Stimulated activated CD4-positive, alpha-beta T cell treated with anti-CD3 and anti-CD28 coated beads, Interleukin-2, amount 100 ng/mL, for 48 hours (primary cell): ENCODE measurements around the gene ANKDD1B.
A peak's percentile ranks its signal among the peaks of the same experiment; 100 is the strongest.
"Not testable (repeated sequence)": the region's sequence is repeated elsewhere in the genome, so short reads cannot be mapped to it uniquely, and the experiment has no call there.

Experiments
- DNase-seq, 2 donors: peaks; one replicate each; pipeline ENCODE4 v3.0.0-alpha.2; 2020

ANKDD1B gene

DNA sequence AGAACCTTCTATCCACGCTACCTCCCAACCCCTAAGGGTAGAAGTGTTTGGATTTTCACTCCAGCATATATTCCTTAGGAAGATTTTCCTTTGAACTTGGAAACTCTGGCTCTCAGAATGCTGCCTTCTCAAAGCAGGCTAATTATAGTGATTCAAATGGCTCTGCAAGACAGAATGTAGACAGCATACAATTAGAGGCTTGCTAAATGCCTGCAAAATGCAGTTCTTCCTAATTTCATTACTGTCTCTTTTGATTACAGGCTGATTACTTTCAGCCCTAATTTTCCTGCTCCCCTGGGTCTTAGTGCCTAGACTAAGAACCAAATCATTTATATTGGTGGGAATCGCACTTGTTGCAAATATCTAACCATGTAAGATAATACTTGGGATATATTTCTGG, 50.8 kb downstream of the ANKDD1B start:
- no peak for DNase-seq

DNA sequence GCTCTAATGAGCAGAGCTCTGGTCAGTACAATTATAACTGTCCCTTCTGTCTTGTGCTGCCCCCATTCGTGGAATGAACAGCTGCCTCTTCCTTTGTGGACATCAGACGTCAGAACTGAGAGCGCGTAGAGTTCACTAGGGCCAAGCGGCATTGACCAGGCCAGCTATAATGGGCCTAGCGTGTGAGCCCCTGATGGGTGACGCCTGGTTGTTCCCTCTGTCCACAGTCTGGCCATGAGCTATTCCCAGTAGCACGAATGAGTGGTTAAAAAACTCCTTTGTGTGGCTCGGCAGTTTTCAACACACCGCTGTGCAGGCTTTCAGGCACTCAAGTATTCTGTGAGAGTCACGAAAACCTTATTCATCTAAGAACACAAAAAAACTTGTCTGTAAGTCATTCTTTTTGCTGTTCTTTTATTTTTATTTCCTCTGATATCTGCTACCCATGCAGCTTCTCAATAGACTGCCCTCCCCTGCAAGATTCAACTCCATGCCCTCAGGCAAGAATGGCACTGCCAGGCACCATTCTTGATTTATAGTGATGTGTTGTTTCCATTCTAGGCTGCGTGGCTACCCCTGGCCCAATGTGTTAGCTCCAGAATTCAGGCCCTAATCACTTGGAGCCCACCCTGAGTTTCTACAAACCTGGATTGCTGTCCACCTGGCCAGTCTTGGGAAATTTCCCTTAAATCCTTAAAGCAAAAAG, 52.5 kb downstream of the ANKDD1B start:
- DNase-seq, result no peak

DNA sequence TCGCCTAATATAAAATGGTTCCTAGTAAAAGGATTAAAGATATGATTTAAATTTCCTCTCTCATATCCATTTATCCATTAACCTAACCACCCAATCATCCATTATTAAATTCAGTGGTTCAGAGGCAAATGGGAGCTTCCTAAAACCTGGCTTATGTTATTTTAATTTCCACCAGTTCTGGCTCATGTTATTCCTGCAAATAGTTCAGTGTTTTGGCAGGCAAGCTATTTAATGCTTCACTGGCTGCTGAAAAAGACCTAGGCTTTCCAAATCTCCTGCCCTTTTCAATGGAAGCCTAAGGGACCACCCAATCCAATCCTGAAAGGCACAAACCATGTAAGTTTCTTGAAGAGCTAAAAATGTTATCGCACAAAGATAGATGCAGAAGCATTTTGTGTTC, 53.7 kb downstream of the ANKDD1B start:
- no peak for DNase-seq

DNA sequence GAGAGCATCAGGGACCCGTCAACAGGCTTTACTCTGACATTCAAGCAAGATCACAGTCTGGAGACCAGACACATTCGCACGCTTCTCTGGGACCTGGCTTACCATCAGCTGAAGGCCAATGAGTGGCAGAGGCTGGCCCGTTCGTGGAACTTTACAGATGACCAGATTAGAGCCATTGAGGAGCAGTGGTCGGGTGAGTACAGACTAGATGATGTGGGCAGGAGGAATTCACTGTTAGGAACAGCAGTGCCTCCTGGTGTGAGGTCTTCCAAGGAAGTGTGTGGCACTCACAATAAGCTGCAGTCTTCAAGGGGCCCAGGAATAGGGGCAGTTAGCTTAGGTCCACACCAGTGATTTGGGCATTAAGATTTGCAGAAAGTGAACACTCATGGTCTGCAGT, 55.5 kb downstream of the ANKDD1B start:
- DNase-seq, result no peak

DNA sequence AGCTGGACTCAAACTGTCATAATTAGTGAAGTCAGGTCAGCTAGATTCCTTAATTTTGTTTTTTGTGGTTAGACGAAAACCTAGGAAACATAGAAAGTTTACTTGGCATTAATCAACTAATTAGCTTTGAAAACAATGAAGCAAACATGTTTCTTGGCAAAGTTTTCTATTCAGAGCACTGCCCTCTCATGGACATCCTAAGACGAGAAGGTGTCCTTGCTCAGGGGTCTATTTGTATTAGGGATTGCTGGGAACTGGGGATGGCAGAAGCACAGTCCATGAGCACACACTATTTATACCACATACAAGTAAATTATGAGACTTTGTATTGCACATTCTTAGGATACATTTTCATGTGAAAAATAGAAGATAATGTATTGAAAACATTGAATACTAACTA, 56.3 kb downstream of the ANKDD1B start:
- no peak for DNase-seq

DNA sequence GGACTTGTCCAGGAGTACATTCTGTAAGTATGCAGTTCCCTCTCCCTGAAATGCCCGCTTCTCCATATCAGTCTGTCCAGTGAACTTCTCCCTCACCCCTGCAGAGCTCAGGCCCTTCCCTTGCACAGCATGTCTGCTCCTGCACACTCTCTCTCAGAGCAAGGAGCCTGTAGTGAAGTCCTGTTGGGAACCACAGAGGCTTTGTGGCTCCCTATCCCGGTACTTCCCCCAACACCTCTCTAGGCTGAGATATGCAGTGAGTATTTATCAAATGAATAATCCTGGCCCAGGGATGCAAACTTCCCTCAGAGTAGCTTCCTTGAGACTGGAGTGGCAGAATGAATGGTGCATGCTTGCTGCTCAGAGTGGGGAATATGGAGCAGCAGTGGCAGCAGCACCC, 57.2 kb downstream of the ANKDD1B start:
- DNase-seq, result no peak

DNA sequence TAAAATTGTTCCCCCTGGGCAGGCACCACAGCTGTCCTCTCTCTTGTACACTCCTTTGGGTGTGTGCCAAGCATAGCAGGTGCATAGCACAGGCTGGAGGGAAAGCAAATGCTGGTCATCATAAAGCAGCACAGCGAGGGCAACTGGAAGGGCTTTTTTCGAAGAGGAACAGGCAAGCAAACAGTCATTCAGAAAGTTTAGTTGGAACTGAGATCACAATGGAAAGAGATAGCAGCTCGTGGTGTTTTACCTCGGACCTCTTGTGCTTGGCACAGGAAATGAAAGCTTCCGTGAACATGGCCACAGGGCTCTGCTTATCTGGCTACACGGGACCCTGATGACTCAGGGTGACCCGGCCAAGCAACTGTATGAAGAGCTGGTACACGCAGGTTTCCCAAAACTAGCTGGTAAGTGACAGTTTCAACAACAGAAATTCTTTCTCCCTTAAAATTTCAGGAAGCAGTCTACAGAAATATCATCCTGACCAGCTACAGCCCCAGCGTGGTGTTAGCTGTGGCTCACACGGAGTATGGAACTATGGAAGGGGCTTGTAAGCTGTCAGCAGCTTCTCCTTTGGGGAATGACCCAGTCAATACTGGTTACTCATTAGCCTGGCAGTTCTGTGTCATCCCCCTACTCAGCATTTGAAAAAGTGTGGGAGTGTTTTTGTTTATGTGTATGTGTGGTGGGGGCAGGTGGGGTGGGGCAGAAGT, 57.9 kb downstream of the ANKDD1B start:
- DNase-seq, result peak; percentile 44 to 57

DNA sequence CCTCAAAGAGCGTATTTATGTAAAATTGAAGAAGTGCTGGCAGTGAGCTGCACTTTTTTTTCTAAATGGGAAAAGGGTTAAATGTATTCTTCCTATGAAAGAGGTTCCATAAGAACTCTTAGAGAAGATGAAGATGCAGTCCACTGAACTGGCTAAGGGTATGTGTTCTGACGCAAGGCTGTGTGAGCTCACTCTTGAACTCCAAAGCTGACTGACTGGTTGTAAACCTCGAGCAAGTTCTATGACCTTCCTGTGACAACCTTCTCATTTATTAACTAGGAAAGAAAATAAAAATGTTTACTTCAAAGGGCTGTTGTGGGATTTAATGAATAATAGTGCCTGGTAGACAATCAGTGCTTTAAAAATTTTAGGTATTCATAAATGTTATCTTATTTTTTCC, 59.3 kb downstream of the ANKDD1B start:
- DNase-seq, result no peak

DNA sequence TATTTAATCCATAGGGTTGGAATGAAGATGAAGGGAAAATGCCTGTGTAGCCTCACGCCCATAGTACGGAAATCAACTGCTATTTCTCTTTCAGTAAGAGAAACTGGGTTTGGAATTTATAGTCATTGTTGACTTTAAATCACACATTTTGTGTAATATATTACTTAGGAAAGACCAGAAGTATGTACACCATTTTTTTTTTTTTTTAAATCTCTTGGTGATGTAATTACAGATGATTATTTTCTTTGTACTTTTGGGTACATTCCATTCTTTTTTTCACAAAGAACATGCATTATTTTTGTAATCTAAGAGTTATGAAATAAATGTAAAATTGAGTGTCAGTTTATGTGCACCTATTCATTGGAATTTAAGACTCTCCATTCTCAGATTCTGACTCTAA, 60.3 kb downstream of the ANKDD1B start:
- no peak for DNase-seq

DNA sequence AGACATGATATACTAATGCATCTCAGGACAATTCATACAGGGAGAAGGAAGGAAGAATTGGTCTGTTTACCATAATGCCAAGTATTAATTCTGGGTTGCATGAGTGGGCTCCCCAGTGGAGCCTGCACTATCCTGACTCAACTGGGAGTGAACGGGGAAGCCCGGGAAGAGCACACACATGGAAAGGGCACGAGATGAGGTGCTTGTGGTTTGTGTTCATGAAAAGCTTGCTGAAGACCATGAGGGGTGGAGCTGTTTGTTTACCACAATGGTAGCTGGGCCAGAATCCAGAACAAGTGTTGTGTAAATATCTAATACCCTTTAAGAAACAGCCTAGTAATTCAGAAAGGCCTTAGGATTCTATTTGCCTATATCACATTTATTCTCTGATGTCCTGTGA, 61.4 kb downstream of the ANKDD1B start:
- DNase-seq, result no peak

DNA sequence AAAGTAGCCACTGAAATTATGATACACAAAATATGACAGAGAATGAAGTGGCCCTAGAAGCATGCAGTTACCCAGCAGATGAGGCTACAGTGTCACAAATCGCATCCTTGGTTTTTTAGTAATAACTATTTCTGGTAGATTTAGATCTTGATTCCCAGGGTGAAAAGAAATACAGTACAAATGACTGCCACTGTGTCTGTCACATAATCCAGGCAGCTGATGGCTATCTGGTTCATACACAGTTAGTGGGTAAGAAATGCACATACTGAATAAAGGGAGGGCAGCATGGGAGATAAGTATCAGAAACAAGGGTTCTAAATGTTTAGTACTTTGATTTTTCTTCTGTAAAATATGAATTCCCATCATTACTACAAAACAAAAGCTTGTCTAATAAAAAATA, 64.5 kb downstream of the ANKDD1B start:
- no peak for DNase-seq

DNA sequence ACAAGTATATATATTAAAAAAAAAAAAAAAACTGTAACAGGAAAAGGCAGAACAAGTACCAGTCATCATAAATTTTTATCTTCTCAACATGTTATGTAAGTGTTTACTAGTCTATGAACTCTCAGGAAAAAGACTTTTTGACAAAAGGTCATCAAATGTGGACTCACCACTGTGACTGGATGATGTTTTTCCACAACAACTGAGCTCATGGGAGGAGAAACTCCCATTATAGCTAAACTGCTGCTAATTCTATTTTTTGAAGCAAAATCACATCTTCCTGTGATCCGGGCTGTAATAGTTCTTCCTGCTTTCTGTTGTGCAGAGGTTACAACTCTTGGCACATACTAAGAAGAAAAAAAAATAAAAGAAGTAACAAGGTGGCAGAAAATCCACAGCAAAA, 66.4 kb downstream of the ANKDD1B start:
- DNase-seq, result no peak

DNA sequence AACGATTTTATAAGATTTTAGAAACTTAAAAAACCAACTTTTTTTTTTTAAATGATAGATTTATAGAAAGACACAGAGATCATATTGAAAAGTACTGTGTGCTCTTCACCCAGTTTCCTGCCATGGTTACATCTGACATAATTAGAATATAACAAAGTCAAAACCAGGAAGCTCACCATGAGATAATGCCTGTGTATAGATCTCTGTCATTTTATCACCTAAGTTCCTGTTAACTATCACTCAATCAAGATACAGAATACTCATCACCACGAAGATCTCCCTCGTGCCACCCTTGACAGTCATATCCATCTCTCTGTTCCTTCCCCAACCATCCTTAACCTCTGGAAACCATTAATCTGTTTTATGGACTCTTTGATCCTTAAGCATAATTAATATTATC, 66.9 kb downstream of the ANKDD1B start:
- DNase-seq, result no peak

DNA sequence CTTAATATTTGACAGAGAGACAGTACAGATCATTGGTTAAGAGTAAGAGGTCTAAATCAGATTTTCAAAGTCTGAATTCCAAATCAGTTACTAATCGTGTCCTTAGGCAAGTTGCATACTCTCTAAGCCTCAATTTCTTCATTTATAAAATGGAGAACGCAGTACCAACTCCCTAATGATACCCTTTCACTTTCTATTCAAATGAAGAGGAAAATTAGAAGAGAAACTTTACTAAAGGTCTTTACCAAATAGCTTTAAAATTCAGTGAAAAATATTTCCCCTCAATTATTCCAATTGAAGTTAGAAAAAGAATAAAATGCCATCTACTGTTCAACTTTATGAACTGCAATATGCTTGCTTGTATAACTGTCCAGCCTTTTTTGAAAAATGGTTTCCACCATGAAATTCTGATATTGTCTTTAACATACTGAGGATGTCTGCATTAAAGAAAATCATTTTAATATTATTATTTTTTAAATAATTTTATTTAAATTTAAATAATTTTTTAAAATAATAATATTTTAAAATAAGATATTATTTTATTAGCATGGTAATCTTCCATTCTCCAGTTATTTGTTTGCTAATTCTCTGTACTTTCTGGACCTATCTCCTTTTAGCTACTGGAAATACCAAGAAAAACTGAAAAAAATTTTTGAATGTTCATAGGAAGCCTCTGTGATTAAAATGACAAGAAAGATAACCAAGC, 70.0 kb downstream of the ANKDD1B start:
- no peak for DNase-seq

DNA sequence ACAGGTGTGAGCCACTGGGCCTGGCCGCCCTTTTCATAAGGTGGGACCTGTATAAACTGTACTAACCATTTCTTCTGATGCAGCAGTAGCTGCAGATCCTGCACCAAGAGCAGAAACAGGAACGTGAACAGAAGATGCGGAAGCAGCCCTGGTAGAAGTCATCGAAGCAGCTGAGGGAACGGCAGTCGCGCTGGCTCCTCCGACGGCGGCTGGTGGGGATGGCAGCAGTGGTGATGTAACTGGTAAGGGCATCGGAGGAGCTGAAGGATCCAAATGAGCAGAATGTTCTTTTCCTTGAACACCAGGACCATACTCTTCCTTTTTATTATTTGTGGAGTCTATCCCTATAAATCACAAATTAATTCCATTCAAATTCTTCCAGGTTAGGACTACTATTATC, 73.9 kb downstream of the ANKDD1B start:
- DNase-seq, result no peak

DNA sequence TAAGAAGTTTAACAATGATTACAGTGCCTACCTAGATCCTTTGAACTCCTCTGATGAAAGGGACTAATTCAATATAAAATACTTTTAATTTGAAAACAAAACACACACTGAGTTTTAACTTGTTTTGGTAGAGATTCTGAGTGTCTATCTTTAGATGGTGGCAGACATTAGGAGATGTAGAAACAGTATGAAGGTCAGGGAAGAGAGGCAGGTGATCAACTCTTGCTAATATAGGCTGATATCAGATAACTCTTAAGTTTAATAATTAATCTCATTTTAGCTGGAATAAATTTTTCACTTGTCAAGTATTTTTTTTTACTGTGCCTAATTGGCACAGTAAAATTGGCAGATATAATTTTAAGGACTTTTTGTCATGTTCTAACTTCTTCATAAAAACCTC, 75.2 kb downstream of the ANKDD1B start:
- no peak for DNase-seq

DNA sequence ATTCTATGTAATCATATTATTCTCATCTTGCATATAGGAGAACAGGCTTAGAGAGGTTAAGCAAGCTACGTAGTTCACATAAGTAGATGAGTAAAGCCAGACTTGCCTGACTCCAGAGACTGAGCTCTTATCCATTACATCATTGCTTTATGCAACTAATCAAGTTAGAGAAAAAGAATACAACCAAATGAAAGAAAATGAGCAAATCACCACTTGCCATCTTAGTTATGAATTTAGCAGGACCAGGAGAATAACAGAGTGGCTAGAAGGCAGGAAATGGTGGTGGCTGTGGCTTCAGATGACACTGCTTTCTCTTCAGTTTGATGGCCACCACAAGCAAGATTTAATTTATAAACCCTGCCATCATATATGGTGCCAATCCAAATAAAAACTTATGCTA, 79.4 kb downstream of the ANKDD1B start:
- DNase-seq, result no peak

DNA sequence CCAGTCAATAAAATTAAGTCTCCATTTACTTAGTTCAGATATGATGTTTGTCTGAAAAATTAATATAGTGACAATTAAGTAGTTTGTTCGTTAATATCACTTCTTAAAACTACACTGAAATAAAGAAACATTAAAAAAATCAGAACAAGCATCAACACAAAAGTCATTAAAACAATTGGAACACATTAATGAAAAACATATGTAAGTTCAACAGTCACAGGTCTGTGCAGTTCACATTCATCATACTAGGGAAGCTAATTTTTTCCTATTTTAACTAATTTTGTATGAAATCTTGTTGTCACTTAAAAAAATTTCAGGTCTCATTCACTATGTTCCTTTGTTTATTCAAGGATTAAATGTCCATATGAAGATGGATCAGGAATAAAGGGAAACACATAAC, 83.5 kb downstream of the ANKDD1B start:
- DNase-seq, result no peak

DNA sequence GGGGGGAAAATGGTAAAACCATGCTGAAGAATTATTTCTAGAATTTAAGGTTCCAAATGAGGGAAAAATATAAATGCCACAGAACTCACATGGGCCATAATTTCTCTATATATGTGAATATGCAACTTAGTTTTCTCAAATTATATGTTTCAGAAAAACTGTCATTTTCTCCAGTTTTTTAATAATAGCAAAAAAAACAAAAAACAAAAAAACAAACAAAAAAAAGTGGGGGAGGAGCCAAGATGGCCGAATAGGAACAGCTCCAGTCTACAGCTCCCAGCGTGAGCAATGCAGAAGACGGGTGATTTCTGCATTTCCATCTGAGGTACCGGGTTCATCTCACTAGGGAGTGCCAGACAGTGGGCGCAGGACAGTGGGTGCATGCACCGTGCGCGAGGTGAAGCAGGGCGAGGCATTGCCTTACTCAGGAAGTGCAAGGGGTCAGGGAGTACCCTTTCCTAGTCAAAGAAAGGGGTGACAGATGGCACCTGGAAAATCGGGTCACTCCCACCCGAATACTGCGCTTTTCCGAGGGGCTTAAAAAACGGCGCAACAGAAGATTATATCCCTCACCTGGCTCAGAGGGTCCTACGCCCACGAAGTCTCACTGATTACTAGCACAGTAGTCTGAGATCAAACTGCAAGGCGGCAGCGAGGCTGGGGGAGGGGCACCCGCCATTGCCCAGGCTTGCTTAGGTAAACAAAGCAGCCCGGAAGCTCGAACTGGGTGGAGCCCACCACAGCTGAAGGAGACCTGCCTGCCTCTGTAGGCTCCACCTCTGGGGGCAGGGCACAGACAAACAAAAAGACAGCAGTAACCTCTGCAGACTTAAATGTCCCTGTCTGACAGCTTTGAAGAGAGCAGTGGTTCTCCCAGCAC, 84.5 kb downstream of the ANKDD1B start:
- not testable (repeated sequence) for DNase-seq

DNA sequence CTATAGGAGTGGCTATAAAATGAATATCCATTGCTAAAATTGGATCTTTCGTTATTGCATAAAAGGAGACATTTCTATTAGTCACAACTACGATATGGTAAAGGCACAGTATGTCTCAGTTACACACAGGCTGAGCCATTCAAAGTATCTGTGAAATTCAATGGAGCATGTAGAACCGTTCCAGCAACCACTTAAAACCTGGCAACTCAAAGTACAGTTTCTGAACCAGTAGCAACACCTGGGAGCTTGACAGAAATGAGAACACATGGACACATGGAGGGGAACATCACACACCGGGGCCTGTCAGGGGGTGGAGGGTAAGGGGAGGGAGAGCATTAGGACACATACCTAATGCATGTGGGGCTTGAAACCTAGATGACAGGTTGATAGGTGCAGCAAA, 90.6 kb downstream of the ANKDD1B start:
- no peak for DNase-seq

DNA sequence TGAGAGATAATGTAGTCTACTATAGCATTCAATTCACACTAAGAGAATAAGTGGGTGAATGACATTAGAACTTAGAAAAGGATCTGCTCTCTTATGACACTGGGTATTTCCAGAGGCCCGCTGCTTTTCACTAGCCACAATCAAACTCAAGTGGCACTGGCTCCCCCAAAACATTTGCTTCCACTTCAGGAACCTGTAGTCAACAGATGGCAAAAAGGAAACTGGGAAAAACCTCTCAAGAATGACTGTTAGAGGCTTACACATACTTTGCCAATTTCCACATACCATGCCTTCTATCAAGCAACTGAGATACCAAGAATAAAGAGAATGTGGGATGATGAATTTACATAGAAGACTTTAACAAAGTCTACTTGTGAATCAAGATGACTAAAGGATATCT, 94.8 kb downstream of the ANKDD1B start:
- no peak for DNase-seq

DNA sequence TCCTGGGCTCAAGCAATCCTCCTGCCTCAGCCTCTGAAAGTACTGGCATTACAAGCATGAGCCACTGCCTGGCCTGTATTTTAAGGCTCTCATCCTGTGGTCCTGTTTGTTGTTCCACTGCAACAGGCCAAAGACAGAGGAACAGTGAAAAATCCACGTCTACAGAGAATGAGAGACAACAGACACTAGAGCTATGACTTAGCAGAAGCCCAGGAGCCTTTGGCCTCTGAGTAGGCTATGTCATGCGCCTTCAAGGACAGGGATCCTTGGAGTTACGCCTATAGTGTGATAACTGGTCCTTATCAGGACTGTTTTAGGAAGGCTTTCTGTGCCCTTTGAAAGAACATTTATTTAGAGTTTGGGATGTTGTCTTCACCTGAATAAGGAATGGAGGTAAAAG, 95.5 kb downstream of the ANKDD1B start:
- DNase-seq, result no peak

DNA sequence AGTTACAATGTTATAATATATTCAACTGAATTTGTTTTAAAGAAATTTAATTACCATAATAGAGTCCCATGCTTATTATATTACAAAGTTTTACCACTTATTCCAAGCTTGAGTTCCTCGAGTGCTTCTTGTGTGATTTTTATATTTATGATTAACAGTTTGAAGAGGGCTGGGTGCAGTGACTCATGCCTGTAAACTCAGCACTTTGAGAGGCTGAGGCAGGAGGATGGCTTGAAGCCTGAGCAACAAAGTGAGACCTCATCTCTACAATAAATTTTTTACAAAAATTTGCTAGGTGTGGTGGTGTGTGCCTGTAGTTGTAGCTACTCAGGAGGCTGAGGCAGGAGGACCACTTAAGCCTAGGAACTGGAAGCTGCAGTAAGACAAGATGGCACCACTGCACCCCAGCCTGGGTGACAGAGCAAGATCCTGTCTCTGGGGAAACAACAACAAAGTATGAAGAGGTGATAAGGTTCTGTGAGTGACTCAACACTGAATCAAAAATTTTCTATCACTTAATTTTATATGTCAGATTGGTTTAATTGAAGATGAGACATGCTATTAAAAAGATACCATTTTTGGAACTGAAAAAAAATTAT, 96.8 kb downstream of the ANKDD1B start:
- no peak for DNase-seq
